Calu3 (cell line): Measurements from ENCODE around the gene HBS1L. TPM values are rescaled to one million over a fixed set of nuclear protein-coding genes. Genes with fewer than 3 reads are reported as not detected.

Experiments used
- BruUV-seq: library from RNA; stranded (reverse); fragments of 400-500 nt; replicated peaks from 2 replicates; lab custom pipeline; 2021; lab: Mats Ljungman, UMichigan
- CTCF ChIA-PET: fragments of 300-600 bp; sonication (Branson Sonifier 250); formaldehyde crosslinking; loops from one replicate; lab custom pipeline; 2022; ENCODE audit warnings: antibody characterized with exemption; lab: Charles Lee
- DNase-seq: peaks from one replicate; pipeline ENCODE4 v3.0.0; 2022
- H3K27ac Mint-ChIP-seq: one replicate; pipeline ENCODE4 v1.8.0; 2022; ENCODE audit warnings: mixed read lengths; ENCODE audit not compliant: unreplicated experiment
- H3K27me3 Mint-ChIP-seq: one replicate; pipeline ENCODE4 v1.8.0; 2022; ENCODE audit warnings: mixed read lengths; ENCODE audit not compliant: unreplicated experiment
- H3K36me3 Mint-ChIP-seq: one replicate; pipeline ENCODE4 v1.8.0; 2022; ENCODE audit warnings: mild to moderate bottlenecking, moderate library complexity, mixed read lengths; ENCODE audit not compliant: insufficient read depth, unreplicated experiment
- H3K4me1 Mint-ChIP-seq: one replicate; pipeline ENCODE4 v1.8.0; 2022; ENCODE audit warnings: mild to moderate bottlenecking, low read depth, mixed read lengths; ENCODE audit not compliant: unreplicated experiment
- H3K4me3 Mint-ChIP-seq: one replicate; pipeline ENCODE4 v1.8.0; 2022; ENCODE audit warnings: mild to moderate bottlenecking, low read depth, moderate library complexity, mixed read lengths; ENCODE audit not compliant: unreplicated experiment
- H3K9me3 Mint-ChIP-seq: one replicate; pipeline ENCODE4 v1.8.0; 2022; ENCODE audit warnings: low read depth, mixed read lengths; ENCODE audit not compliant: unreplicated experiment
- intact Hi-C: fragments of 100-400 bp; cut with micrococcal nuclease; formaldehyde crosslinking; loops from one replicate; pipeline ENCODE4 v1.10.0; 2022; ENCODE audit not compliant: unreplicated experiment
- total RNA-seq: library from RNA; stranded (reverse); gene quantifications from 2 replicates; pipeline ENCODE4 v1.2.3, GENCODE V29; 2022
- TF ChIP-seq, protein P1 (sequence below): fragments of 200-600 bp; IDR thresholded peaks from one replicate; pipeline ENCODE4 v1.8.0; 2022; ENCODE audit warnings: antibody characterized with exemption; ENCODE audit not compliant: unreplicated experiment

Gene HBS1L
- total RNA-seq, 1 experiment from 2014 or later = 50.0 TPM

DNA sequence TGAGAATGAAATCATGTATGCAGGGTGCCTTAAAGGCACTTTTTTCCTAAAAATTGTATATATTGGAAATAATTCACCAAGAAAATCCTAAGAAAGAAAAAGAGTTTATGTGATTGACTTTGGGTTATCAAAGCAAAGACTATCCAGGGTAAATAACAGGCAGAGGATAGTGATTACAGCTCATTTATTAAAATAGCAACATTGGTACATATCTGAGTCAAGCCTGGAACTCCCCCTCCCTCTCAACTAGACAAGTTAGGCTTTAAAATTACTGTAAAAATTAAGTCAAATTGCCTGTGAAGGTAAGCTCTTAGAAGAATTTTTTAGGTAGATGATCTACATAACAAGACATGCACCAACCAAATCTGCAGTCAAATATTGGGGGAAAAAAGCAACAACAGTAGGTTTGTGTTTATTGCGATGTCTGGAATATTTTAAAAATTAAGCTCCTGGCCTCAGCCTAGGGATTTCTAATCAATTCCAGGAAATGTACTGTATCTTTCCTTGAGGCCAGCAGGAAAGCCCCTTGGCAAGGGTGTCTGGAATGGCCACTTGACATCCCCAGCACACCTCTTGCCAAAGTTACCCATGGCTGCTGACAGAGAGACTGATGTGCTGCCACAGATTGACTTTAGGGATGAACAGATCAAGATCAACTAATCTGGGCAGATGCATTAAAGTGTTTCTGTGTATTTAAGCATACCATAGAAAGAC is 31.2 kb upstream of the HBS1L start:
- no peaks in the 10 kb centered on the region for H3K9me3 Mint-ChIP-seq
- CTCF ChIA-PET = no interaction called here
- intact Hi-C loops = no loop called here

DNA sequence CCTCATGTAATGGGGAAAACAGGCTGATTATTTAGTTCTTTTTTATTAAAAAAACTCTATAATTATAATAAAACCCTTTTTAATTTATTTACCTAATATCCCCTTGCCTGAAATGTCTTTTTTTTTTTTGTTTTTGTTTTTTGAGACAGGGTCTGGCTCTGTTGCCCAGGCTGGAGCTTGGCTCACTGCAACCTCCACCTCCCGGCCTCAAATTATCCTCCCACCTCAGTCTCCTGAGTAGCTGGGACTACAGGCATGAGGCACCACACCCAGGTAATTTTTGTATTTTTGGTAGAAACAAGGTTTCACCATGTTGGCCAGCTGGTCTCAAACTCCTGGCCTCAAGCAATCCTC is 30.3 kb upstream of the HBS1L start:
- DNase-seq = no peak
- CTCF ChIA-PET = no interaction called here
- H3K27me3 Mint-ChIP-seq = no peaks in the 10 kb centered on the region
- H3K9me3 Mint-ChIP-seq = no peaks in the 10 kb centered on the region
- TF ChIP-seq, protein P1, sequence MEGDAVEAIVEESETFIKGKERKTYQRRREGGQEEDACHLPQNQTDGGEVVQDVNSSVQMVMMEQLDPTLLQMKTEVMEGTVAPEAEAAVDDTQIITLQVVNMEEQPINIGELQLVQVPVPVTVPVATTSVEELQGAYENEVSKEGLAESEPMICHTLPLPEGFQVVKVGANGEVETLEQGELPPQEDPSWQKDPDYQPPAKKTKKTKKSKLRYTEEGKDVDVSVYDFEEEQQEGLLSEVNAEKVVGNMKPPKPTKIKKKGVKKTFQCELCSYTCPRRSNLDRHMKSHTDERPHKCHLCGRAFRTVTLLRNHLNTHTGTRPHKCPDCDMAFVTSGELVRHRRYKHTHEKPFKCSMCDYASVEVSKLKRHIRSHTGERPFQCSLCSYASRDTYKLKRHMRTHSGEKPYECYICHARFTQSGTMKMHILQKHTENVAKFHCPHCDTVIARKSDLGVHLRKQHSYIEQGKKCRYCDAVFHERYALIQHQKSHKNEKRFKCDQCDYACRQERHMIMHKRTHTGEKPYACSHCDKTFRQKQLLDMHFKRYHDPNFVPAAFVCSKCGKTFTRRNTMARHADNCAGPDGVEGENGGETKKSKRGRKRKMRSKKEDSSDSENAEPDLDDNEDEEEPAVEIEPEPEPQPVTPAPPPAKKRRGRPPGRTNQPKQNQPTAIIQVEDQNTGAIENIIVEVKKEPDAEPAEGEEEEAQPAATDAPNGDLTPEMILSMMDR = no peak
- BruUV-seq = no TSS peak
- H3K27ac Mint-ChIP-seq = no peak overlapping the region
- peaks cover 9% of the 10 kb centered on the region for H3K4me1 Mint-ChIP-seq
- intact Hi-C loops = no loop called here
- H3K36me3 Mint-ChIP-seq = no peaks in the 10 kb centered on the region
- H3K4me3 Mint-ChIP-seq = no peak overlapping the region

More for the DNA sequence above, 31.2 kb upstream of the HBS1L start:
- TF ChIP-seq, protein P1 = no peak
- no peak overlapping the region for H3K27ac Mint-ChIP-seq
- H3K4me1 Mint-ChIP-seq = peaks cover 9% of the 10 kb centered on the region
- H3K36me3 Mint-ChIP-seq = no peaks in the 10 kb centered on the region
- no peaks in the 10 kb centered on the region for H3K27me3 Mint-ChIP-seq
- DNase-seq = no peak
- BruUV-seq = no TSS peak
- H3K4me3 Mint-ChIP-seq = no peak overlapping the region

DNA sequence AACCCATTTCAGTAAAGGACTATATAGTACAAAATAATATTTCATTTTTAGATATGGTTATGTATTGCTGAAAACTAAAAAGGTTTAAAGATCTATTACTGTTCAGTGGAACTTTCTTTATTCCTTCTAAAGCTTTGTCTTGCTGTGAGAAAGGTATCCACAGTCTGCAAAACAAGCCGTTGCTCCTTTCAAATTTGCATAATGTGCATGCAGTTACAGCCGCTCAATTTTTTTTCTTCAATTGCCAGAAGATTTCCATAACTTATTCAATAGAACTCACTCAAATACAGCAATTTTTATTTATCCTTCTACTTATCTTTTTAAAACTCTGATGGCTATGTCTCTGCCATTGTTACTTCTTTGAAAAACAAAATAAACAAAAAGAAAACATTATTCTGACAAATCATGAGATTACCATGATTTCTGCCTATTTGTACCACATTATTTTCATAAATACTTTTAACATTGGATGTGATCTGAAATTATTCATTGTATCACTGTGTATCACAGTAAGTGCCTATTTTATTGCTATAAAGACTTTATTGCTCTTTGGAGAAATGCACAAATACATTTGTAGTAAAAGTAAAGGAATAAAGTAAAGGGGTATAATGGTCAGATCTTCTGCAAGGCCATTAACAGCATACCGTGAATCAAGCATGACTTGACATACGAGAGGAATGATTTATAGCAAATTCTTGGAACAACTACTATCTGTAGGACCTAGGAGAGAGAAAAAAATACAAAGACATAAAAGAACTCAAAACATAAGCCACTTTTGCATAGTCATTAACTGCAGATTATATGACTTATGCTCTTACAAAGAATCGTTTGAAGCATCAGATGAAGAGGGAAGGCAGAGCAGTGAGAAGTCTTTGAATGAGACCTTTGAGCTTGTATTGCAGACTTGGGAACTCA is 29.6 kb upstream of the HBS1L start:
- H3K9me3 Mint-ChIP-seq = no peaks in the 10 kb centered on the region
- H3K27me3 Mint-ChIP-seq = no peaks in the 10 kb centered on the region
- H3K27ac Mint-ChIP-seq = no peak overlapping the region
- no TSS peak for BruUV-seq
- intact Hi-C loops = no loop called here
- no peak for DNase-seq
- peaks cover 9% of the 10 kb centered on the region for H3K4me1 Mint-ChIP-seq
- TF ChIP-seq, protein P1 = no peak
- H3K4me3 Mint-ChIP-seq = no peak overlapping the region
- no peaks in the 10 kb centered on the region for H3K36me3 Mint-ChIP-seq
- CTCF ChIA-PET = no interaction called here

DNA sequence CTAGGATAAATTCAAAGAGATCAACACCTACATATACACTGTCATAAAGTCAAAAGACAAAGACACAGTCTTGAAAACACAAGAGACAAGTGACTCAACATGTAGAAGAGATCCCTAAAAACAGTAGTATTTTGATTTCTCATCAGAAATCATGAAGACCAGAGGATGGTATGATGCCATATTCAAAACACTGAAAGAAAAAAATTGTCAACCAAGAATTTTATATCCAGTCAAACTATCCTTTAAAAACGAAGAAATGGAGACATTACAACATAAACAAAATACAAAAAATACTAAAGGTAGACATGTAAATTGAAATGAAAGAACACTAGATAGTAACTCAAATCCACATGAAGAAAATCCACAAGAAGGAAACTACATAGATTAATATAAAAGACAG is 27.3 kb upstream of the HBS1L start:
- no peak for DNase-seq
- TF ChIP-seq, protein P1 = no peak
- no peaks in the 10 kb centered on the region for H3K4me1 Mint-ChIP-seq
- H3K27ac Mint-ChIP-seq = no peak overlapping the region
- no peaks in the 10 kb centered on the region for H3K36me3 Mint-ChIP-seq
- no peaks in the 10 kb centered on the region for H3K27me3 Mint-ChIP-seq
- H3K9me3 Mint-ChIP-seq = no peaks in the 10 kb centered on the region
- BruUV-seq = no TSS peak
- CTCF ChIA-PET = no interaction called here
- H3K4me3 Mint-ChIP-seq = no peak overlapping the region
- intact Hi-C loops = no loop called here
